Skeletal muscle tissue (tissue), 4 donors: ENCODE results near the gene KDM4B. TPM values are rescaled to one million over a fixed set of nuclear protein-coding genes. Genes with fewer than 3 reads are reported as not detected.

Source experiments
- H3K27ac ChIP-seq: one replicate; pipeline ENCODE4 v1.7.0; 2013; ENCODE audit warnings: mild to moderate bottlenecking, low read depth, low read length, inconsistent platforms
- H3K27me3 ChIP-seq, 3 donors: one replicate each; pipeline ENCODE4 v1.7.0; 2013; ENCODE audit warnings: low read length in 3 of 3; ENCODE audit not compliant: control insufficient read depth in 3 of 3, insufficient read depth in 3 of 3
- H3K36me3 ChIP-seq, 3 donors: one replicate each; pipeline ENCODE4 v1.7.0; 2013; ENCODE audit warnings: low read length in 3 of 3; ENCODE audit not compliant: control insufficient read depth in 3 of 3, insufficient read depth in 3 of 3
- H3K4me1 ChIP-seq, 3 donors: one replicate each; pipeline ENCODE4 v1.7.0; 2013; ENCODE audit warnings: low read length in 3 of 3, mild to moderate bottlenecking in 3 of 3; ENCODE audit not compliant: control insufficient read depth in 3 of 3, insufficient read depth in 3 of 3
- H3K4me3 ChIP-seq, 3 donors: one replicate each; pipeline ENCODE4 v1.7.0; 2013; ENCODE audit warnings: low read length in 3 of 3
- H3K9ac ChIP-seq, 3 donors: one replicate each; pipeline ENCODE4 v1.7.0; 2013; ENCODE audit warnings: low read length in 3 of 3, mild to moderate bottlenecking in 3 of 3, moderate library complexity in 2 of 3, low read depth in 1 of 3
- H3K9me3 ChIP-seq, 3 donors: one replicate each; pipeline ENCODE4 v1.7.0; 2013; ENCODE audit warnings: low read length in 3 of 3; ENCODE audit not compliant: control insufficient read depth in 3 of 3
- total RNA-seq: library from RNA; depleted of rRNA; stranded (reverse); fragments of >200 nt; gene quantifications from one replicate; pipeline ENCODE4 v1.2.3, GENCODE V29; 2014
- donor health status: Osteomylitis.

Gene KDM4B
- total RNA-seq, 1 donor from 2014 or later, result 11.5 TPM

DNA sequence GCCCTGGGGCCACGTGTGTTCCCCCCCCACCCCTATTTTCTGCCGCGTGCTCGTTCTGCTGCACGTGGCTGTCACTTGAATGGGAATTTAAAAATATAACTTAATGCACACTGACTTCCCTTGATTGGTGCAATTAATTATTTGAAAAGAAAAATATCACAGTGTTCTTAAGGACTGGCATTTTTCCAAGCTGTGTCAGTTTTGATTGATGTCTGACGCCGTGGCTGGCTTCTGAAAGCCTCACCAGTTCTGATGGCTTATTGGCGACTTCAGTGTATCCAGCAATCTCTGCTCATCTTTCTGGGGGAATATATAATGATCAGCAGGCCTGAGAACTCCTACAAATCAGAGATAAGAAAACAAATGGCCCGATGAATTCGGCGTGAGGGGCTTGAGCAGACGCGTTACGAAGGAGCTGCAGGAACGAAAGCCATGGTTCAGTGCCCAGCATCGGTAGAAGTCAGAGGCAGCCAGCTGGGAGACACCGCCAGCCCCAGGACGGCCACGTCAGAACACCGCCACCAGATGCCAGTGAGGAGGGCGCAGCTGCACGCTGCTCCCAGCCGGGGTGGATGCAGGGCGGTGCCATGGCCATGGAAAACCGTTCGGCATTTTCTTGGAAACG lies 111.2 kb downstream of the KDM4B start:
- Histone ChIP-seq H3K4me1 (no peaks in the 10 kb centered on the region), H3K9me3 (no peaks in the 10 kb centered on the region), H3K9ac (no peak overlapping the region), H3K27me3 (no peaks in the 10 kb centered on the region), H3K4me3 (no peak overlapping the region), H3K36me3 (peaks cover 34 to 50% (median 42%) of the 10 kb centered on the region in 3 donors), H3K27ac (no peak overlapping the region)

DNA sequence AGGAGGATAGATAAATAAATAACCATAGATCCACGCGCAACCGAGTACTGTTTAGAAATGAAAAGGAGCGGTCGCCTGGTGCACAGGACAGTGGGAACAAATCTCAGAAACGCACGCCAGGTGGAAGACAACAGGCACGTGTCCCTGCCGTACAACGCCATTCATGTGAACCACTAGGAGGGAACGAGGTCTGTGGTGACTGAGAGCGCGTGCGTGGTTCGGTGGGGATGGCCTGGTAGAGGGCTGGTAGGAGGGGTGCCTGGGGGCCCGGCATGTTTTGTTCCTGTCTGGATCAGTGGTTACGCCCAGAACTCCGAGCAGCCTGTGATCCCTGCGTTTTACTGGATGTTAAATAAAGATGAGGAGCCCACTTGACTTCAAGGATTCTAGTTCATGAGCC lies 111.9 kb downstream of the KDM4B start:
- peaks cover 31 to 51% (median 43%) of the 10 kb centered on the region in 3 donors for H3K36me3 ChIP-seq
- no peaks in the 10 kb centered on the region for H3K4me1 ChIP-seq
- no peak overlapping the region for H3K4me3 ChIP-seq
- H3K27me3 ChIP-seq, result no peaks in the 10 kb centered on the region
- no peaks in the 10 kb centered on the region for H3K9me3 ChIP-seq
- H3K27ac ChIP-seq, result no peak overlapping the region
- H3K9ac ChIP-seq, result no peak overlapping the region

DNA sequence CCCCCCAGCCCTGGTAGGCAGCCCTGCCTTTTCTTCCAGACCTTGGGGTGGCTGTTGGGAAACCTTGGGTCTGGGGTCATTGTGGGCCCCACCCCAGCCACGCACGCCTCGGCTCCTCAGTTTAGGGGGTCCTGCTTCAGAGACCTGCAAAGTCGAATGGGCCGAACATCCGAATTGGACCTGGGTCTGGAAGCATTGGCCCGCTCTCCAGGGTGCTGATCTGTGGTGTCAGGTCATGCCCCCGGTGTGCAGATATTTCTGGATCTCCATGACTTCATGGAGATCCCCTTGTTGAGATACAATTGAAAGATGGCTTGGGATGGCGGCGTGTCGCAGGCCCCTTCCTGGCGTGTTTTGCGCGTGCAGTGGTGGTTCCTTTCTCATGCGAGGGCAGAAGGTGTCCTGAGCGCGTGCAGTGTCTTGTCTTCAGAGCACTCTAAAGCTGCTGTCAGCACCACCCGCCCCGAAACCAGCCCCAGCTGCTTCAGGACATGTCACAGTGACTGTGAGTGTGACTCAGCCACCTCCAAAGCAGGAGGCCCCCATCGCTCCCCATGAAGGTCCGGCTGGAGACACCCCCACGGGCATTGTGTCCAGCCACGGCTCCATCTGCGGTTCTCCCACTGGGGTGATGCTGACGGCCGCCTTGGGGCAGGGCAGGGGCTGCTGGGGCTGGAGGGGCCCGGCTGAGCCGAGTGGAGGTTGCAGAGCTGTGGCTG lies 112.7 kb downstream of the KDM4B start:
- no peaks in the 10 kb centered on the region for H3K9me3 ChIP-seq
- H3K27me3 ChIP-seq, result no peaks in the 10 kb centered on the region
- peaks cover 0 to under 1% (median under 1%) of the 10 kb centered on the region in 3 donors for H3K4me1 ChIP-seq
- H3K9ac ChIP-seq, result peak overlapping the region in 1 of 3 donors; percentile 16
- no peak overlapping the region for H3K4me3 ChIP-seq
- peaks cover 31 to 51% (median 43%) of the 10 kb centered on the region in 3 donors for H3K36me3 ChIP-seq
- no peak overlapping the region for H3K27ac ChIP-seq

DNA sequence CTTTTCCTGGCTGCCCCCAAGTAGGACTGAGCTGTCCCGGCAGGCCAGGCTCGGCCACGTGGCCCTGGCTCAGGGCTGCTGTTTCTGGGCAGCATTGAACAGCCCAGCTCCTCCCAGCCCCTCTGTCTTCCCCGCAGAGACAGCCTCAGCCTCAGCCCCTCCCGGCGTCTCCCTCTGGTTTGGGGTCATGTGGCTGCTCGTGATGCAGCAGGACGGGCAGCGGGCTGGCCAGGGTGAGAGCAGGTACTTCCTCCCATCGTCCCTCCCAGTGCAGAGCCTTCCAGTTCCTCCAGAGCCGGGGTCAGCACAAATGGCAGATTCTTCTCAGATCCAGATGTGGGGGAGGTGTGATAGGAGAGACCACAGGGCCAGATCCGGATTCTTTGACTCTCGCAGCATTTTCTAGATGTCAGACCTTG lies 114.6 kb downstream of the KDM4B start:
- no peaks in the 10 kb centered on the region for H3K27me3 ChIP-seq
- no peaks in the 10 kb centered on the region for H3K9me3 ChIP-seq
- no peak overlapping the region for H3K27ac ChIP-seq
- H3K4me1 ChIP-seq, result peaks cover 0 to 10% (median 9%) of the 10 kb centered on the region in 3 donors
- H3K9ac ChIP-seq, result no peak overlapping the region
- peaks cover 41 to 48% (median 41%) of the 10 kb centered on the region in 3 donors for H3K36me3 ChIP-seq
- H3K4me3 ChIP-seq, result no peak overlapping the region

DNA sequence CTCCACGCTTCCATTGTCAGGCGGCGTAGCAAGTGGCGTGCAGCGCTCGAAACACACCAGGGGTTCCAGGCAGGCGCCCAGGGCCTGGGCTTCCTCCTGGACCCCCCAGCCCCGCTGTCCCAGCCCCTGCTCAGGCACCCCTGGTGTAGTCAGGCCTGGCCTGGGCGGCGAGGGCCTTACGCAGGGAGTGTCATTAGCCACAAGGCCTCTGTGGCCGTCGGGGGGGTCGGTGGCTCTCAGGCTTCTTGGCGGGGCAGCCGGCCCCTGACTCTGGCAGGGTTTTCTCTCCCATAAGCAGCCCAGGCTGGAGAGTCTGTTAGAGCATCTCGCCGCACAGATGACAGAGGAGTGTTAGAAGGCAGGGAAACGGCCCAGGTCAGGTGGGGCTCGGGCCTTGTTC lies 116.7 kb downstream of the KDM4B start:
- Histone ChIP-seq H3K4me1 (peaks cover under 1 to 10% (median 9%) of the 10 kb centered on the region in 3 donors), H3K4me3 (no peak overlapping the region), H3K27me3 (no peaks in the 10 kb centered on the region), H3K27ac (no peak overlapping the region), H3K9ac (no peak overlapping the region), H3K36me3 (peaks cover 34 to 38% (median 37%) of the 10 kb centered on the region in 3 donors), H3K9me3 (no peaks in the 10 kb centered on the region)

GRCh38 chr19:5086230-5086629 lies 117.3 kb downstream of the KDM4B start:
- H3K36me3 ChIP-seq, result peaks cover 27 to 35% (median 32%) of the 10 kb centered on the region in 3 donors
- H3K4me1 ChIP-seq, result peaks cover 7 to 17% (median 16%) of the 10 kb centered on the region in 3 donors
- H3K27me3 ChIP-seq, result no peaks in the 10 kb centered on the region
- no peak overlapping the region for H3K27ac ChIP-seq
- no peaks in the 10 kb centered on the region for H3K9me3 ChIP-seq
- H3K4me3 ChIP-seq, result no peak overlapping the region
- no peak overlapping the region for H3K9ac ChIP-seq

- Histone ChIP-seq H3K4me1 (peaks cover 11 to 23% (median 22%) of the 10 kb centered on the region in 3 donors), H3K9me3 (no peaks in the 10 kb centered on the region), H3K9ac (no peak overlapping the region), H3K27ac (no peak overlapping the region), H3K4me3 (no peak overlapping the region), H3K27me3 (no peaks in the 10 kb centered on the region), H3K36me3 (peaks cover 23 to 31% (median 30%) of the 10 kb centered on the region in 3 donors)
These were observed 118.0 kb downstream of the KDM4B start for GRCh38 chr19:5086725-5087439.

DNA sequence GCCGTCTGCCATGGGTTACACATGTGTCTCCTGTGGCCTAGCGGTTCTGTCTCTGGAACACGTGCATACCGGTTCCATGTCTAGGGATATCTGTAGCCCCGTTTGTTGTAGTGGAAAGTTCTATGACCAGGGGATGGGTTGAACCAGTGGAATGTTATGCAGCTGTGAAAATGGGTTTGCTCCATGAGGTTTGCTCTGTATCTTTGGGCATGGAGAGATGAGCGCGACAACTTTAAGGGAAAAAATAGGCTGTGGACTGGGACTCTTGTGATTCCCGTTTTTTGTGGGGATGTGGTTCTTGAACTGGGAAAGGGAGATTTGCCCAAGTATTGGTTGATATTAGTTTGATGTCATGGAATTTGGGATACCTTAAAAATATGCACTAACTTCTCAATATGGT lies 120.4 kb downstream of the KDM4B start:
- no peak overlapping the region for H3K4me3 ChIP-seq
- peaks cover 10 to 16% (median 13%) of the 10 kb centered on the region in 3 donors for H3K36me3 ChIP-seq
- H3K9me3 ChIP-seq, result no peaks in the 10 kb centered on the region
- H3K27me3 ChIP-seq, result no peaks in the 10 kb centered on the region
- peaks cover 35 to 47% (median 46%) of the 10 kb centered on the region in 3 donors for H3K4me1 ChIP-seq
- H3K9ac ChIP-seq, result no peak overlapping the region
- no peak overlapping the region for H3K27ac ChIP-seq

GRCh38 chr19:5090465-5091017 lies 121.6 kb downstream of the KDM4B start:
- peaks cover 9 to 13% (median 11%) of the 10 kb centered on the region in 3 donors for H3K36me3 ChIP-seq
- no peak overlapping the region for H3K4me3 ChIP-seq
- H3K4me1 ChIP-seq, result peaks cover 37 to 59% (median 56%) of the 10 kb centered on the region in 3 donors
- H3K27ac ChIP-seq, result no peak overlapping the region
- H3K27me3 ChIP-seq, result no peaks in the 10 kb centered on the region
- no peaks in the 10 kb centered on the region for H3K9me3 ChIP-seq
- H3K9ac ChIP-seq, result peak overlapping the region in 1 of 3 donors; percentile 54
